DOHH2 (cell line): ENCODE results near the gene ADGRA1.

Experiments used
- H3F3A ChIP-seq: fragments of 200-600 bp; sonication (generic), shearing (Covaris generic); 2 replicates; pipeline ENCODE4 v1.6.0; 2016; ENCODE audit warnings: antibody characterized with exemption, mild to moderate bottlenecking; ENCODE audit not compliant: control insufficient read depth, insufficient read depth
- H3K27ac ChIP-seq: fragments of 200-600 bp; sonication (generic); 2 replicates; pipeline ENCODE4 v1.5.1; 2014; ENCODE audit warnings: low read depth, mild to moderate bottlenecking, low read length, moderate library complexity
- H3K27me3 ChIP-seq: fragments of 200-600 bp; sonication (generic); 2 replicates; pipeline ENCODE4 v1.6.1; 2014; ENCODE audit warnings: mild to moderate bottlenecking, low read length, mixed read lengths; ENCODE audit not compliant: control insufficient read depth
- H3K36me3 ChIP-seq: fragments of 200-600 bp; sonication (generic); 2 replicates; pipeline ENCODE4 v1.6.1; 2014; ENCODE audit warnings: mild to moderate bottlenecking, low read length, moderate library complexity, mixed read lengths; ENCODE audit not compliant: control insufficient read depth
- H3K4me1 ChIP-seq: fragments of 200-600 bp; sonication (generic); 2 replicates; pipeline ENCODE4 v1.6.1; 2014; ENCODE audit warnings: mild to moderate bottlenecking, low read length, mixed read lengths; ENCODE audit not compliant: control insufficient read depth
- H3K4me2 ChIP-seq: fragments of 200-600 bp; sonication (generic); 2 replicates; pipeline ENCODE4 v1.6.0; 2014; ENCODE audit warnings: mild to moderate bottlenecking, low read length, moderate library complexity
- H3K4me3 ChIP-seq: fragments of 200-600 bp; sonication (generic); 2 replicates; pipeline ENCODE4 v1.5.1; 2014; ENCODE audit warnings: mild to moderate bottlenecking, low read length, mixed read lengths
- H3K79me2 ChIP-seq: fragments of 200-600 bp; sonication (generic); 2 replicates; pipeline ENCODE4 v1.6.1; 2014; ENCODE audit warnings: mild to moderate bottlenecking, low read length, mixed read lengths; ENCODE audit not compliant: control insufficient read depth
- H3K9me2 ChIP-seq: fragments of 200-600 bp; sonication (generic); replicated peaks from 2 replicates; pipeline ENCODE4 v1.6.1; 2014; ENCODE audit warnings: mild to moderate bottlenecking, low read length, mixed read lengths; ENCODE audit not compliant: control insufficient read depth
- H3K9me3 ChIP-seq: fragments of 200-600 bp; sonication (generic); 2 replicates; pipeline ENCODE4 v1.6.1; 2014; ENCODE audit warnings: antibody characterized with exemption, low read length, mixed read lengths; ENCODE audit not compliant: control insufficient read depth, insufficient read depth
- H4K20me1 ChIP-seq: fragments of 200-600 bp; sonication (generic); 2 replicates; pipeline ENCODE4 v1.6.0; 2014; ENCODE audit warnings: low read depth, mild to moderate bottlenecking, antibody characterized with exemption, low read length, moderate library complexity; ENCODE audit not compliant: control insufficient read depth, insufficient read depth
- CTCF ChIP-seq: fragments of 200-600 bp; sonication (generic); IDR thresholded peaks from one replicate; pipeline ENCODE4 v1.5.1; 2014; ENCODE audit warnings: antibody characterized with exemption, mild to moderate bottlenecking, low read depth, low read length; ENCODE audit not compliant: poor library complexity, severe bottlenecking
- EZH2phosphoT487 ChIP-seq: fragments of 200-600 bp; sonication (generic); IDR thresholded peaks from 2 replicates; pipeline ENCODE4 v1.6.1; 2017; ENCODE audit warnings: borderline replicate concordance, mild to moderate bottlenecking, antibody characterized with exemption, low read length, moderate library complexity, mixed read lengths

ADGRA1 gene

GRCh38 chr10:133070405-133070804, 17.3 kb upstream of the ADGRA1 start:
- H3K4me3 ChIP-seq: no peak overlapping the region
- H3K27me3 ChIP-seq: no peaks in the 10 kb centered on the region
- H3K27ac ChIP-seq: no peak overlapping the region
- H3F3A ChIP-seq: no peaks in the 10 kb centered on the region
- no peak for TF ChIP-seq EZH2phosphoT487
- no peak for TF ChIP-seq CTCF
- no peaks in the 10 kb centered on the region for H3K36me3 ChIP-seq
- H3K9me2 ChIP-seq: no peaks in the 10 kb centered on the region
- H3K9me3 ChIP-seq: peaks cover 10% of the 10 kb centered on the region; the same call in 1 of the 2 replicates
- H4K20me1 ChIP-seq: no peaks in the 10 kb centered on the region
- H3K79me2 ChIP-seq: no peaks in the 10 kb centered on the region
- H3K4me2 ChIP-seq: no peak overlapping the region
- H3K4me1 ChIP-seq: no peaks in the 10 kb centered on the region

- H3K36me3 ChIP-seq: no peaks in the 10 kb centered on the region
- H3K79me2 ChIP-seq: no peaks in the 10 kb centered on the region
- H3F3A ChIP-seq: no peaks in the 10 kb centered on the region
- H3K4me2 ChIP-seq: no peak overlapping the region
- no peaks in the 10 kb centered on the region for H3K9me2 ChIP-seq
- peaks cover 12% of the 10 kb centered on the region; the same call in 1 of the 2 replicates for H3K9me3 ChIP-seq
- no peak overlapping the region for H3K4me3 ChIP-seq
- TF ChIP-seq EZH2phosphoT487: no peak
- H4K20me1 ChIP-seq: no peaks in the 10 kb centered on the region
- no peak overlapping the region for H3K27ac ChIP-seq
- no peaks in the 10 kb centered on the region for H3K27me3 ChIP-seq
- no peaks in the 10 kb centered on the region for H3K4me1 ChIP-seq
These were observed 16.9 kb upstream of the ADGRA1 start for GRCh38 chr10:133070810-133071209.

- Histone ChIP-seq H3K4me2 (no peak overlapping the region), H3K4me1 (no peaks in the 10 kb centered on the region), H3K9me2 (no peaks in the 10 kb centered on the region), H3K4me3 (no peak overlapping the region), H3K27ac (no peak overlapping the region), H3F3A (no peaks in the 10 kb centered on the region), H3K79me2 (no peaks in the 10 kb centered on the region), H3K27me3 (no peaks in the 10 kb centered on the region), H3K36me3 (no peaks in the 10 kb centered on the region), H3K9me3 (peaks cover 21% of the 10 kb centered on the region; the same call in 1 of the 2 replicates), H4K20me1 (no peaks in the 10 kb centered on the region)
- TF ChIP-seq EZH2phosphoT487 (no peak), CTCF (no peak)
These were observed 16.0 kb upstream of the ADGRA1 start for GRCh38 chr10:133071733-133072132.

- H3K27ac ChIP-seq: no peak overlapping the region
- H3K79me2 ChIP-seq: no peaks in the 10 kb centered on the region
- H3K4me1 ChIP-seq: no peaks in the 10 kb centered on the region
These were observed 15.5 kb upstream of the ADGRA1 start for GRCh38 chr10:133072196-133072595.

More at GRCh38 chr10:133072196-133072595, 15.5 kb upstream of the ADGRA1 start:
- Histone ChIP-seq H3K36me3 (no peaks in the 10 kb centered on the region), H3K9me3 (peaks cover 25% of the 10 kb centered on the region; the same call in 1 of the 2 replicates), H3K9me2 (no peaks in the 10 kb centered on the region), H3F3A (no peaks in the 10 kb centered on the region), H3K4me2 (no peak overlapping the region), H3K4me3 (no peak overlapping the region), H3K27me3 (no peaks in the 10 kb centered on the region), H4K20me1 (no peaks in the 10 kb centered on the region)
- TF ChIP-seq CTCF (no peak), EZH2phosphoT487 (no peak)
